SH-SY5Y (cell line): ENCODE results near the gene MAN1A2.

ENCODE experiments used
- GATA2 ChIP-seq: IDR thresholded peaks from 2 replicates; pipeline ENCODE4 v1.6.1; 2011; ENCODE audit warnings: mild to moderate bottlenecking, low read depth, low read length
- GATA3 ChIP-seq: IDR thresholded peaks from 2 replicates; pipeline ENCODE4 v1.6.1; 2011; ENCODE audit warnings: low read depth, mild to moderate bottlenecking, low read length, moderate library complexity

DNA sequence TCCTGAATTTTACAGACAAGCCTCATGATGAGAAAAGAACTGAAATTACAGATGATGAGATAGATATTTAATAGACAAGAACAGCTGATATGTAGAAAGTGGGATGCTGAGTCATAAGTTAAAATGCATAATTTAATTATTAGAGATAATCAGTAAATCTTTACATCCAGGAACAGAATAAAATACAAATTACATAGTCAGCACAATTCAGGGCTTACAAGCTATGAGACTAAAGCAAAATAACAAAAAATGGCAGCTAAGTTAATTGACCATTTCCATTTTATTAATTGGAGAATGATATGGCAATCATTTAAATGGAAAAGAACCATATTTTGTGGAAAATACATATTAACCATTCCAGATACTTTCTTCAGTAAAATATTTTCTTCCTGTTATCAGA is 40.2 kb upstream of the MAN1A2 start:
- TF ChIP-seq GATA2 = no peak
- no peak for TF ChIP-seq GATA3
